Esophagus muscularis mucosa (tissue), 3 donors: ENCODE results near the gene LTB4R2.

Source experiments
- POLR2AphosphoS5 ChIP-seq, 2 donors: sonication (generic); formaldehyde crosslinking; IDR thresholded peaks; one replicate each; pipeline ENCODE4 v1.6.1; 2017; ENCODE audit warnings: antibody characterized with exemption in 2 of 2
- TF ChIP-seq, protein P1 (sequence below), 3 experiments: fragments of 200-600 bp in 2 of 3; fragments of 450-650 bp in 1 of 3; sonication (generic) in 2 of 3; IDR thresholded peaks; one replicate each; pipeline ENCODE4 v1.5.1; 2017 to 2019; ENCODE audit warnings: antibody characterized with exemption in 3 of 3, mild to moderate bottlenecking in 2 of 3, moderate library complexity in 1 of 3

DNA sequence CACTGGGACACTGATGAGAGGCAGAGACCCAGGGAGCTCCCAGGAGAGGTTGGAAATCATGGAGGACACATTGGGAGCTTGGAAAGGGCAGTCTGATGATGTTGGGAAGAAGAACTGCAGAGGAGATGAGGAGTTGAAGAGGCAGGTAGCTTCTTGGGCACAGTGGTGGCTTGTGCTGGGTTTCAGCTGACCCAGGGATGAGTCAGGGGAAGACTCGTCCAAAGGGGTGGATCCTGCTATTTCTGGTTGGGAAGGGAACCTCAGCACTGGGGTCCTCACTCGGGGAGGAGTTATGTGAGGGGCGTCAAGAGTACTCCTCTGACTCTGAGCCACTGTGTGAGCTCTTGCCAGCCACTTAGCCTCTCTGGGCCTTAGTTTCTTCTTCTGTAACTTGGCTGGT lies 13.4 kb downstream of the LTB4R2 start:
- TF ChIP-seq, protein P1, sequence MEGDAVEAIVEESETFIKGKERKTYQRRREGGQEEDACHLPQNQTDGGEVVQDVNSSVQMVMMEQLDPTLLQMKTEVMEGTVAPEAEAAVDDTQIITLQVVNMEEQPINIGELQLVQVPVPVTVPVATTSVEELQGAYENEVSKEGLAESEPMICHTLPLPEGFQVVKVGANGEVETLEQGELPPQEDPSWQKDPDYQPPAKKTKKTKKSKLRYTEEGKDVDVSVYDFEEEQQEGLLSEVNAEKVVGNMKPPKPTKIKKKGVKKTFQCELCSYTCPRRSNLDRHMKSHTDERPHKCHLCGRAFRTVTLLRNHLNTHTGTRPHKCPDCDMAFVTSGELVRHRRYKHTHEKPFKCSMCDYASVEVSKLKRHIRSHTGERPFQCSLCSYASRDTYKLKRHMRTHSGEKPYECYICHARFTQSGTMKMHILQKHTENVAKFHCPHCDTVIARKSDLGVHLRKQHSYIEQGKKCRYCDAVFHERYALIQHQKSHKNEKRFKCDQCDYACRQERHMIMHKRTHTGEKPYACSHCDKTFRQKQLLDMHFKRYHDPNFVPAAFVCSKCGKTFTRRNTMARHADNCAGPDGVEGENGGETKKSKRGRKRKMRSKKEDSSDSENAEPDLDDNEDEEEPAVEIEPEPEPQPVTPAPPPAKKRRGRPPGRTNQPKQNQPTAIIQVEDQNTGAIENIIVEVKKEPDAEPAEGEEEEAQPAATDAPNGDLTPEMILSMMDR (IDR thresholded peaks at IDR 0.05): no peak
- TF ChIP-seq POLR2AphosphoS5 (IDR thresholded peaks at IDR 0.05): no peak
